ENCODE results near the gene HCRTR1. TPM values are rescaled to one million over a fixed set of nuclear protein-coding genes. Genes with fewer than 3 reads are reported as not detected.

The HCRTR1 gene
- total and polyA plus RNA-seq, 2 donors (not counting 1 experiment from before 2014, with no cell fraction given): 0.22 TPM; not detected in 1

DNA sequence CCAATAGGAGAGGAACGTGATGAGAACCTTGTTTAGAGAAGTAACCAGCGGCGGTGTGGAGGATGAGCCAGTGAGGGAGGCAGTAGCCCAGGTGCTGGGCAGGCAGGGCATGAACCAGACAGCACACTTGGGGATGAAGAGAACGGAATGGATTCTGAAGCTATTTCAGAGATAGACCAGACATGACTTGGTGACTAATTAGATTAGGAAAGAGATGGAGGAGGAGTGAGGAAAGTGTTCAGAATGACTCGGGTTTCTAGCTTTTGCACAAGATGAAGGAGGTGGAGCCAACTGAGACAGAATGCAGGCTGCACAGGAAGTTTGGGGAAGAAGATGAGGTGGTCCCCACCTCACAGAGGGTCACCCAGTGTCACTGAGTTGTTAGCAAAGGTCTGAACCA, 22.1 kb downstream of the HCRTR1 start:
- H3K4me3 ChIP-seq (ENCODE audit: control extremely low read depth in 1 of 5, extremely low read depth in 1 of 5, insufficient read depth in 1 of 5, low read depth in 2 of 5, low read length in 4 of 5): no peak overlapping the region
- H3K27ac ChIP-seq (ENCODE audit: low read length in 2 of 2): no peak overlapping the region
- Mint-ChIP-seq H3K4me1 (peaks cover 19% of the 10 kb centered on the region), H3K4me3 (no peak overlapping the region), H3K9me3 (ENCODE audit: insufficient read depth) (no peaks in the 10 kb centered on the region), H3K27me3 (no peaks in the 10 kb centered on the region), H3K27ac (no peak overlapping the region)
- peaks cover 66% of the 10 kb centered on the region for H4K20me1 ChIP-seq (ENCODE audit: control insufficient read depth, insufficient read depth, low read length, poor library complexity, severe bottlenecking)
- no peak for TF ChIP-seq EZH2 (IDR thresholded peaks at IDR 0.05; ENCODE audit: borderline replicate concordance, insufficient read depth, low read depth, low read length, poor library complexity, severe bottlenecking)
- TF ChIP-seq, protein P1, sequence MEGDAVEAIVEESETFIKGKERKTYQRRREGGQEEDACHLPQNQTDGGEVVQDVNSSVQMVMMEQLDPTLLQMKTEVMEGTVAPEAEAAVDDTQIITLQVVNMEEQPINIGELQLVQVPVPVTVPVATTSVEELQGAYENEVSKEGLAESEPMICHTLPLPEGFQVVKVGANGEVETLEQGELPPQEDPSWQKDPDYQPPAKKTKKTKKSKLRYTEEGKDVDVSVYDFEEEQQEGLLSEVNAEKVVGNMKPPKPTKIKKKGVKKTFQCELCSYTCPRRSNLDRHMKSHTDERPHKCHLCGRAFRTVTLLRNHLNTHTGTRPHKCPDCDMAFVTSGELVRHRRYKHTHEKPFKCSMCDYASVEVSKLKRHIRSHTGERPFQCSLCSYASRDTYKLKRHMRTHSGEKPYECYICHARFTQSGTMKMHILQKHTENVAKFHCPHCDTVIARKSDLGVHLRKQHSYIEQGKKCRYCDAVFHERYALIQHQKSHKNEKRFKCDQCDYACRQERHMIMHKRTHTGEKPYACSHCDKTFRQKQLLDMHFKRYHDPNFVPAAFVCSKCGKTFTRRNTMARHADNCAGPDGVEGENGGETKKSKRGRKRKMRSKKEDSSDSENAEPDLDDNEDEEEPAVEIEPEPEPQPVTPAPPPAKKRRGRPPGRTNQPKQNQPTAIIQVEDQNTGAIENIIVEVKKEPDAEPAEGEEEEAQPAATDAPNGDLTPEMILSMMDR (IDR thresholded peaks at IDR 0.05): no peak
- 69% methylated on average over 4 of the region's 5 CpGs for WGBS (ENCODE audit: insufficient coverage)
- no peak overlapping the region for H2AFZ ChIP-seq (ENCODE audit: insufficient read depth, low read depth, low read length, poor library complexity, severe bottlenecking)
- POLR2A ChIA-PET: no interaction called here
- no peak for DNase-seq
- no peak for ATAC-seq (ENCODE audit: low read depth)
- peaks cover 96% of the 10 kb centered on the region for H3K79me2 ChIP-seq (ENCODE audit: control insufficient read depth, insufficient read depth, low read length)
- peaks cover 10 to 11% of the 10 kb centered on the region in 2 donors for H3K4me1 ChIP-seq (ENCODE audit: control insufficient read depth in 2 of 2, insufficient read depth in 2 of 2, low read length in 2 of 2)
- H3K9me3 ChIP-seq (ENCODE audit: control extremely low read depth in 1 of 3, control insufficient read depth in 2 of 3, insufficient read depth in 1 of 3, low read length in 2 of 3): no peaks in the 10 kb centered on the region
- H3K36me3 ChIP-seq (replicated peaks in 1 of 2; ENCODE audit: control extremely low read depth in 1 of 2, control insufficient read depth in 1 of 2, extremely low read depth in 1 of 2, insufficient read depth in 2 of 2, low read length in 1 of 2): peaks cover 0 to 12% of the 10 kb centered on the region in 2 experiments
- intact Hi-C loops (cut with micrococcal nuclease): no loop called here
- CTCF ChIA-PET: interaction anchor here (1.4 kb wide), 1 partner anchor 75 kb away, joined by 4 read pairs; no protein-coding TSS in a partner anchor
- H3K9ac ChIP-seq (ENCODE audit: low read length): no peak overlapping the region
- no peaks in the 10 kb centered on the region for H3K27me3 ChIP-seq (replicated peaks in 1 of 4; ENCODE audit: control extremely low read depth in 1 of 4, control insufficient read depth in 3 of 4, insufficient read depth in 4 of 4, low read length in 3 of 4)
- no peak overlapping the region for H3K4me2 ChIP-seq (replicated peaks; ENCODE audit: low read depth, low read length, poor library complexity, severe bottlenecking)

DNA sequence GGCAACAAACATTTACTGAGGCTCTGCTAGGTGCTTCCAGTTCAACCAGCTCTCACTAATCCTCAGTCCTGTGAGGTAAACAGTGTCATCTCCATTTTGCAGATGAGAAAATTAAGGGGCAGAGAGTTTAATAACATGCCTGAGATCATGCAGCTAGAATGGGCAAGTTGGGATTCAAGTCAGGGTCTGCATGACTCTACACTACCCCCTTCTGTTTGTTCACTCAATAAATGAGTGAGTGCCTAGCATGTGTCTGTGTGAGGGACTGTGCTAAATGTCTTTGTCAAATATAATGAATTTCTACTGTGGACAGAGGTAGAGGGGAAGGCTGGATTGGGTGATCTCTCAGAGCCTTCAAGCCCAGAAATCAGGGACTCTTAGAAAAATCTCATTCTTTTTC, 22.7 kb downstream of the HCRTR1 start:
- ChIA-PET CTCF (interaction anchor here (1.4 kb wide), 1 partner anchor 75 kb away, joined by 4 read pairs; no protein-coding TSS in a partner anchor), POLR2A (no interaction called here)
- intact Hi-C loops (cut with micrococcal nuclease): loop anchor here (10.0 kb wide), 4 partner anchors 295 to 1175 kb away; partner anchors contain the start of genes PTP4A2, S100PBP and YARS1

More for the DNA sequence above, 22.7 kb downstream of the HCRTR1 start:
- H4K20me1 ChIP-seq (ENCODE audit: control insufficient read depth, insufficient read depth, low read length, poor library complexity, severe bottlenecking): peaks cover 60% of the 10 kb centered on the region
- H3K27me3 ChIP-seq (replicated peaks in 1 of 4; ENCODE audit: control extremely low read depth in 1 of 4, control insufficient read depth in 3 of 4, insufficient read depth in 4 of 4, low read length in 3 of 4): no peaks in the 10 kb centered on the region
- TF ChIP-seq EZH2 (IDR thresholded peaks at IDR 0.05; ENCODE audit: borderline replicate concordance, insufficient read depth, low read depth, low read length, poor library complexity, severe bottlenecking): no peak
- TF ChIP-seq, protein P1 (IDR thresholded peaks at IDR 0.05): no peak
- Mint-ChIP-seq H3K4me1 (peaks cover 25% of the 10 kb centered on the region), H3K27ac (no peak overlapping the region), H3K4me3 (no peak overlapping the region), H3K27me3 (no peaks in the 10 kb centered on the region), H3K9me3 (ENCODE audit: insufficient read depth) (no peaks in the 10 kb centered on the region)
- H3K4me2 ChIP-seq (replicated peaks; ENCODE audit: low read depth, low read length, poor library complexity, severe bottlenecking): no peak overlapping the region
- DNase-seq (no peak), ATAC-seq (ENCODE audit: low read depth) (no peak)
- no peak overlapping the region for H2AFZ ChIP-seq (ENCODE audit: insufficient read depth, low read depth, low read length, poor library complexity, severe bottlenecking)
- H3K4me1 ChIP-seq (ENCODE audit: control insufficient read depth in 2 of 2, insufficient read depth in 2 of 2, low read length in 2 of 2): peaks cover 11% of the 10 kb centered on the region in 2 donors
- peaks cover 0 to 6% of the 10 kb centered on the region in 2 experiments for H3K36me3 ChIP-seq (replicated peaks in 1 of 2; ENCODE audit: control extremely low read depth in 1 of 2, control insufficient read depth in 1 of 2, extremely low read depth in 1 of 2, insufficient read depth in 2 of 2, low read length in 1 of 2)
- no peak overlapping the region for H3K9ac ChIP-seq (ENCODE audit: low read length)
- H3K79me2 ChIP-seq (ENCODE audit: control insufficient read depth, insufficient read depth, low read length): peaks cover 95% of the 10 kb centered on the region
- no peak overlapping the region for H3K4me3 ChIP-seq (ENCODE audit: control extremely low read depth in 1 of 5, extremely low read depth in 1 of 5, insufficient read depth in 1 of 5, low read depth in 2 of 5, low read length in 4 of 5)
- H3K27ac ChIP-seq (ENCODE audit: low read length in 2 of 2): no peak overlapping the region
- no peaks in the 10 kb centered on the region for H3K9me3 ChIP-seq (ENCODE audit: control extremely low read depth in 1 of 3, control insufficient read depth in 2 of 3, insufficient read depth in 1 of 3, low read length in 2 of 3)

Data from B cell (primary cell).